ENCODE data around the gene DRC3.

The DRC3 gene, protein sequence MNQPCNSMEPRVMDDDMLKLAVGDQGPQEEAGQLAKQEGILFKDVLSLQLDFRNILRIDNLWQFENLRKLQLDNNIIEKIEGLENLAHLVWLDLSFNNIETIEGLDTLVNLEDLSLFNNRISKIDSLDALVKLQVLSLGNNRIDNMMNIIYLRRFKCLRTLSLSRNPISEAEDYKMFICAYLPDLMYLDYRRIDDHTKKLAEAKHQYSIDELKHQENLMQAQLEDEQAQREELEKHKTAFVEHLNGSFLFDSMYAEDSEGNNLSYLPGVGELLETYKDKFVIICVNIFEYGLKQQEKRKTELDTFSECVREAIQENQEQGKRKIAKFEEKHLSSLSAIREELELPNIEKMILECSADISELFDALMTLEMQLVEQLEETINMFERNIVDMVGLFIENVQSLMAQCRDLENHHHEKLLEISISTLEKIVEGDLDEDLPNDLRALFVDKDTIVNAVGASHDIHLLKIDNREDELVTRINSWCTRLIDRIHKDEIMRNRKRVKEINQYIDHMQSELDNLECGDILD

GRCh38 chr17:17972126-17972951 lies at the start of gene DRC3, which contains the start of gene TOM1L2:
DRC3 (plus strand) TSS chr17:17972862; CDS start chr17:17977599, 4,737 bp downstream.
TOM1L2 (minus strand) TSS chr17:17972400; CDS start chr17:17972313, 87 bp downstream.
- TF ChIP-seq JUND (IDR thresholded peaks at IDR 0.05; ENCODE audit: low read depth): no peak
- in situ Hi-C loops (cut with HindIII; ENCODE audit: low pct_unique_long_range_greater_than_20kb, low sequenced_read_pairs): no loop called here

DNA sequence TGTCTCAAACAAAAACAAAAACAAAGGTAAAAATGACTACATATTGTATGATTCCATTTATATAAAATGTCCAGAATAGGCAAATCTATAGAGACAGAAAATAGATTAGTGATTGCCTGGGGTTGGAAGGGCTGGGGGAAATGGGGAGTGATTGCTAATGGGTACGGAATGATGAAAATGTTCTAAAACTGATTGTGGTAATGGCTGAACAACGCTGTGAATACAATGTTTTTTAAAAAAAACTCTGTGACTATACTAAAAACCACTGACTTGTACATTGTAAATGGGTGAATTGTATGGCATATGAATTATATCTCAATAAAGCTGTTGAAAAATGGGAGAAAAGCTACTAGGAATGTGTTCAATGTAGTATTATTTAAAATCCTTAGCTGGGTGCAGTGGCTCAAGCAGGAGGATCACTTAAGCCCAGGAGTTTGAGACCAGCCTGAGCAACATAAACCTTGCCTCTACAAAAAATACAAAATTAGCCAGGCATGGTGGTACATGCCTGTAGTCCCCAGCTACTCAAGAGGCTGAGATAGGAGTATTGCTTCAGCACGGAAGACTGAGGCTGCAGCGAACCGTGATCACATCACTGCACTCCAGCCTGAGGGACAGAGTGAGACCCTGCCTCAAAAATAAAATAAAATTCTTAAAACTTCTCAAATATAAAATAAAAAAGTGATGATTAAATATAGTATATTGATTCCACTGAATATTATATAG lies 48.4 kb upstream of the DRC3 start:
- DNase-seq (ENCODE audit: low read depth in 1 of 2, low spot score in 1 of 2): no peak
- no peak for TF ChIP-seq JUND (IDR thresholded peaks at IDR 0.05; ENCODE audit: low read depth)
- in situ Hi-C loops (cut with HindIII; ENCODE audit: low pct_unique_long_range_greater_than_20kb, low sequenced_read_pairs): no loop called here

More at GRCh38 chr17:17972126-17972951, at the start of gene DRC3, which contains the start of gene TOM1L2:
- peak; percentile 91 to 100 for DNase-seq (ENCODE audit: low read depth in 1 of 2, low spot score in 1 of 2)

DNA sequence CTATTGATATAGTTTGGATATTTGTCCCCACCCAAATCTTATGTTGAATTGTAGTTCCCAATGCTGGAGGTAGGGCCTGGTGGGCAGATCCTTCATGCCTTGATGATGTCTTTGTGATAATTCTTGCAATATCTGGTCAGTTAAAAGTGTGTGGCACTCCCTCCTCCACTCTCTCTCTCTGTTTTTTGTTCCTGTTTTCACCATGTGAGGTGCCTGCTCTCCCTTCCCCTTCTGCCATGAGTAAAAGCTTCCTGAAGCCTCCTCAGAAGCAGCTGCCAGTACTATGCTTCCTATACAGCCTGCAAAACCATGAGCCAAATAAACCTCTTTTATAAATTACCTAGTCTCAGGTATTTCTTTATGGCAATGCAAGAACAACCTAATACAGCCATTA lies 47.8 kb upstream of the DRC3 start:
- no peak for TF ChIP-seq JUND (IDR thresholded peaks at IDR 0.05; ENCODE audit: low read depth)
- no peak for DNase-seq (ENCODE audit: low read depth in 1 of 2, low spot score in 1 of 2)
- in situ Hi-C loops (cut with HindIII; ENCODE audit: low pct_unique_long_range_greater_than_20kb, low sequenced_read_pairs): no loop called here

DNA sequence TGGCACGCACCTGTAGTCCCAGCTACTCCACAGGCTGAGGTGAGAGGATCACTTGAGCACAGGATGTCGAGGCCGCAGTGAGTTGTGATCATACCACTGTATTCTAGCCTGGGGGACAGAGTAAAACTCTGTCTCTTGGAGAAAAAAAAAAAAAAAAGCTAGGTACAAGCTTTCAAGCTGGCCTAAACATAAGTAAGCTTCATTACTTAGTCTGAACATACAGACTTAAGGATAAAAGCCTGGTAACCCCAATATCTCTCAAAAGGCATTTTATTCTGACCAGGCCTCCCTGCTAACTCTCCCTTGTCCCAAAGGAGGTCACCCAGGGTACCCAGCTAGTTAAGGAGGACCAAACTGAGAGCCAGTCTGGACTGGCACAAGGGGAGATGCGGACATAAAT lies 46.6 kb upstream of the DRC3 start:
- no peak for TF ChIP-seq JUND (IDR thresholded peaks at IDR 0.05; ENCODE audit: low read depth)
- no peak for DNase-seq (ENCODE audit: low read depth in 1 of 2, low spot score in 1 of 2)
- in situ Hi-C loops (cut with HindIII; ENCODE audit: low pct_unique_long_range_greater_than_20kb, low sequenced_read_pairs): no loop called here

GRCh38 chr17:17926840-17927449 lies 45.7 kb upstream of the DRC3 start:
- in situ Hi-C loops (cut with HindIII; ENCODE audit: low pct_unique_long_range_greater_than_20kb, low sequenced_read_pairs): no loop called here
- no peak for DNase-seq (ENCODE audit: low read depth in 1 of 2, low spot score in 1 of 2)
- no peak for TF ChIP-seq JUND (IDR thresholded peaks at IDR 0.05; ENCODE audit: low read depth)

DNA sequence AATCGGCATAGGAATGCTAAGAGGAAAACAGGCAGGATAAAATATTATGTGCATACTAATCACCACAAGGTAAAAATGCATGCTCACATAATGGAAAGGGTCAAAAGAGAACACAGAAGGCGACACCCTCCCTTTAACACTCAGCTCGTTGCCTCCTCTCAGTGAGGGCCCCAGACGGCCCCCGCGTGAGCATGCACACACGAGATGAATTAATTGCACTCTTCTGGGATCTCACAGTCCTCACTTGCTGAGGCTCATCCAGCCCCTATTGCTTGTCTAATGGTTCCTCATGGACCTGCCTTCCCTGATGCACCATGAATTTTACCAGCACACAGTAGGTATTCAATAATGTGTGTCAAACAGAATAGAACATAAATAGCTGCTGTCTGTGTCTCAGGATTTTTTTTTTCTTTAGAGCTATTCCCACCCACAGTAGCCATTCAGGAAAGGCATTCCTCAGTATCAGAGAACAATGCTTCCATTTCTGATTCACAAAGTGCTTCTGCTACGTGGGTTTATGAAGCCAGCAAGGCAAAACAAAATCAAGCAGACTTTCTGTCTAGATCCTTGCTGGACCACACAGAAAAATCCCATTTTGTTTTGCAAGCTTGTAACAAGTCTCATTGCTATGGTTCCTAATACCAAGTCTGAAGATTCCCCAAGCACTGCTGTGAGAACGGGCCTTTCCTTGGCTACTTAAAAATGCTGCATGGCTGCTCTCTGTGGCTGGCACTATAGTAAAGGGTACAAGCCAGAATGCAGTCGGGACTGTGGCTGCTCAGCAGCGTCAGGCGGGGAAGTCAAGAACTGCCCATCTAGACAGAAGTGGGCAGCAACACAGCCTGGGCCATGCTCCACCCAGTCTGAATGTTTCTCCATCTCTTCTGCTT lies 44.0 kb upstream of the DRC3 start:
- TF ChIP-seq JUND (IDR thresholded peaks at IDR 0.05; ENCODE audit: low read depth): no peak
- in situ Hi-C loops (cut with HindIII; ENCODE audit: low pct_unique_long_range_greater_than_20kb, low sequenced_read_pairs): no loop called here
- no peak for DNase-seq (ENCODE audit: low read depth in 1 of 2, low spot score in 1 of 2)

DNA sequence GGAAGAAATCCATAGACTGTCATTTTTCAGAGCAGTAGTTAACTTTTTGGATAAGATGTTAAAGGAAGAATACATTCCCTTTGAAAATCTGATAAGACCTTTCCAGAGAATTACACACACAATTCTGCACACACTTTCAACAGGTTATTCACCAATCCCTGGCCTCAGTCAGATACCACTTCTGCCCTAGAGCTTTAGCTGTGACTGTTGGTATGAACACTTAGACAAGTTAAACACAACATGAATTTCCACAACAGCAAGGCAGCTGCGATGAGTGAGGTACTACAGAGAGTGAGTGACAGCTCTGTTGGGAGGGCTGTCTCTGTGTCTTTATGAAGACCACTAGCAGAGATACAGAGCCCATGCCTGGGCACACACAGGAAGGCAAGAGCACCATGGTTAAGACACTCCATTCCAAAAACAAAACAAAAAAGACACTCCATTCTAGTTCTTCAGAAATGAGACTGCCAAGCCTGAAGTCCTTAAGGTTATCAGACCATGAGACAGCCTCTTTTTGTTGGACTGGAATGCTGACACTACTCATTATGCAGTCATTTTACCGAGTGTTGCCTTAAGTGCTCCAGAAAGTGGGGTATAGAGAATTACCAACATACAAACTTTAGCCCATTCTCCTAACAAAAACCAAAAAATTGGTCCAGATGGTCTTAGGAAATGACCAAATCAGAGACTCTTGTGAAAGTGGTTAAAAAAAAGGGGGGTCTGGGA lies 42.8 kb upstream of the DRC3 start:
- in situ Hi-C loops (cut with HindIII; ENCODE audit: low pct_unique_long_range_greater_than_20kb, low sequenced_read_pairs): no loop called here
- TF ChIP-seq JUND (IDR thresholded peaks at IDR 0.05; ENCODE audit: low read depth): no peak
- DNase-seq (ENCODE audit: low read depth in 1 of 2, low spot score in 1 of 2): no peak

DNA sequence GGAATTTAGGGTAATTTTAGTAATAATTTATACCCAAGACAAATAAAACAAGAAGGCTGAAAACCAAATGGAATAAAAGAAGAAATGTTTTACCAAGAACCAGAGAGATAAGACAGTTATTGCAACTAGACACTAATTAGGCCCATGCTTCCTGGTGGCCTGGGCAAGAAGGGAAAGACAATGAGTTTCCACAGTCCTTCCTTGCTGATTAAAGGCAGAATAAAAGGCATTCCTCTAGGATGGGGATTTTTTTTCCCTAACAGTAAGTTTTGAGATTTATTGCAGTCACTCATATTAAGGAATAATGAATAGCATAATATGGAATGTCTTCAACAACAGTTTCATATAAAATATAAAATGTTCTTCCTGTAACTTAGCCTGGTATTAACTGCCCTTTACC lies 42.0 kb upstream of the DRC3 start:
- no peak for DNase-seq (ENCODE audit: low read depth in 1 of 2, low spot score in 1 of 2)
- in situ Hi-C loops (cut with HindIII; ENCODE audit: low pct_unique_long_range_greater_than_20kb, low sequenced_read_pairs): no loop called here
- TF ChIP-seq JUND (IDR thresholded peaks at IDR 0.05; ENCODE audit: low read depth): no peak

DNA sequence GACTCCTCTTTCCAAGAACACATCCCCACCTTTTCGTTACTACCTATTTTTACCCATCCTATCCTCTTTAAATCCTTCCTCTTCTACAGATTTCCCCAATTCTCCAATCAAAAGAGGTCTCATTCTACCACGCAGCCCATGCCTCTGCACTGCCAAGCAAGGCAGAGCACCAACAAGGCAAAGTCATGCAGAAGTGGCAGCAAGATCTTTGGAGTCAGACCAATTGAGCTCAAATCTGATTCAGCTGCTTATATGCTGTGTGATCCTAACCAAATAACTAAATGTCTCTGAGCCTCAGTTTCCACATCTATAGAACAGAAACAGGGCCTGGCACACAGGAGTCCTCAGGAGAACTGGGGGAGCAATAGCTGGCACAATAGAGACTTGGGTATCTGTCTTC lies 41.5 kb upstream of the DRC3 start:
- no peak for TF ChIP-seq JUND (IDR thresholded peaks at IDR 0.05; ENCODE audit: low read depth)
- in situ Hi-C loops (cut with HindIII; ENCODE audit: low pct_unique_long_range_greater_than_20kb, low sequenced_read_pairs): no loop called here
- no peak for DNase-seq (ENCODE audit: low read depth in 1 of 2, low spot score in 1 of 2)

GRCh38 chr17:17933775-17934174 lies 38.9 kb upstream of the DRC3 start:
- no peak for TF ChIP-seq JUND (IDR thresholded peaks at IDR 0.05; ENCODE audit: low read depth)
- no peak for DNase-seq (ENCODE audit: low read depth in 1 of 2, low spot score in 1 of 2)
- in situ Hi-C loops (cut with HindIII; ENCODE audit: low pct_unique_long_range_greater_than_20kb, low sequenced_read_pairs): no loop called here

Measured in T47D (cell line).